Naive thymus-derived CD4-positive, alpha-beta T cell (primary cell): Measurements from ENCODE around the gene APOBEC3H. TPM values are rescaled to one million over a fixed set of nuclear protein-coding genes. Genes with fewer than 3 reads are reported as not detected.

Experiments
- ATAC-seq: fragments of 150-1000 bp; cut with Tn5 transposase; 2 replicates; pipeline ENCODE4 v1.10.0; 2021; ENCODE audit warnings: mild to moderate bottlenecking, moderate library complexity
- CTCF ChIA-PET: fragments of 350-600 bp; sonication (Branson Sonifier 250); formaldehyde crosslinking; loops from one replicate; lab custom pipeline; 2021; ENCODE audit warnings: antibody characterized with exemption; lab: Charles Lee
- POLR2A ChIA-PET: fragments of 350-600 bp; sonication (Branson Sonifier 250); formaldehyde crosslinking; loops from one replicate; lab custom pipeline; 2021; ENCODE audit warnings: antibody characterized with exemption, inconsistent platforms; lab: Charles Lee
- DNase-seq, 9 donors: peaks; one replicate each; pipeline versions ENCODE4 v3.0.0 to v3.0.0-alpha.2; 2020 to 2022; ENCODE audit warnings: mixed read lengths in 1 of 9
- H3K27ac ChIP-seq: one replicate; pipeline ENCODE4 v1.7.0; 2013; ENCODE audit warnings: mild to moderate bottlenecking, low read depth, low read length, moderate library complexity
- H3K27me3 ChIP-seq, 2 donors: one replicate each; pipeline ENCODE4 v1.7.0; 2013; ENCODE audit warnings: low read length in 2 of 2, mild to moderate bottlenecking in 2 of 2, moderate library complexity in 2 of 2; ENCODE audit not compliant: control insufficient read depth in 2 of 2, insufficient read depth in 2 of 2
- H3K36me3 ChIP-seq, 3 experiments: 1 replicate in 2 of 3; 2 replicates in 1 of 3; pipeline ENCODE4 v1.7.0; 2013; ENCODE audit warnings: low read length in 3 of 3, mild to moderate bottlenecking in 3 of 3, moderate library complexity in 1 of 3; ENCODE audit not compliant: insufficient read depth in 3 of 3, control insufficient read depth in 2 of 3
- H3K4me1 ChIP-seq, 2 donors: one replicate each; pipeline ENCODE4 v1.7.0; 2013; ENCODE audit warnings: low read length in 2 of 2, mild to moderate bottlenecking in 2 of 2, moderate library complexity in 1 of 2; ENCODE audit not compliant: control insufficient read depth in 2 of 2, insufficient read depth in 2 of 2
- H3K4me3 ChIP-seq: 2 replicates; pipeline ENCODE4 v1.7.0; 2013; ENCODE audit warnings: mild to moderate bottlenecking, low read length
- H3K9me3 ChIP-seq, 3 experiments: 1 replicate in 2 of 3; 2 replicates in 1 of 3; pipeline ENCODE4 v1.7.0; 2013; ENCODE audit warnings: low read length in 3 of 3; ENCODE audit not compliant: control insufficient read depth in 2 of 3
- H3K27ac Mint-ChIP-seq, 9 donors: one replicate each; pipeline ENCODE4 v1.8.0; 2020 to 2022; ENCODE audit warnings: mixed read lengths in 9 of 9, mild to moderate bottlenecking in 8 of 9, moderate library complexity in 5 of 9, inconsistent platforms in 2 of 9
- H3K27me3 Mint-ChIP-seq, 5 donors: one replicate each; pipeline ENCODE4 v1.8.0; 2021 to 2022; ENCODE audit warnings: mixed read lengths in 5 of 5, mild to moderate bottlenecking in 1 of 5
- H3K36me3 Mint-ChIP-seq, 5 donors: one replicate each; pipeline ENCODE4 v1.8.0; 2020 to 2022; ENCODE audit warnings: mixed read lengths in 5 of 5, mild to moderate bottlenecking in 3 of 5, inconsistent platforms in 1 of 5
- H3K4me1 Mint-ChIP-seq, 7 donors: one replicate each; pipeline ENCODE4 v1.8.0; 2020 to 2022; ENCODE audit warnings: mixed read lengths in 7 of 7, mild to moderate bottlenecking in 3 of 7, inconsistent platforms in 1 of 7
- H3K4me3 Mint-ChIP-seq, 10 donors: one replicate each; pipeline ENCODE4 v1.8.0; 2020 to 2022; ENCODE audit warnings: mild to moderate bottlenecking in 10 of 10, mixed read lengths in 10 of 10, moderate library complexity in 6 of 10, inconsistent platforms in 2 of 10
- H3K9me3 Mint-ChIP-seq, 11 donors: one replicate each; pipeline ENCODE4 v1.8.0; 2020 to 2022; ENCODE audit warnings: mixed read lengths in 11 of 11, mild to moderate bottlenecking in 4 of 11, inconsistent platforms in 1 of 11, moderate library complexity in 1 of 11
- intact Hi-C, 2 donors: fragments of 100-400 bp; cut with micrococcal nuclease; formaldehyde crosslinking; loops; one replicate each; pipeline ENCODE4 v1.15.1; 2023
- polyA plus RNA-seq, 2 donors: library from polyadenylated mRNA; unstranded; fragments of 300-500 nt; fragmentation: Illumina TruSeq; gene quantifications; one replicate each; pipeline ENCODE4 v1.2.3, GENCODE V29; 2021
- total RNA-seq, 6 experiments: library from RNA in 5 of 6; stranded (reverse) in 5 of 6; gene quantifications; 1 replicate in 5 of 6; 2 replicates in 1 of 6; pipeline ENCODE4 v1.2.3 and lab custom pipeline; 2021 to 2026

APOBEC3H gene
- total and polyA plus RNA-seq, 7 experiments from 2014 or later = 0.29 to 31.3 (median 1.5) TPM; not detected in 3

DNA sequence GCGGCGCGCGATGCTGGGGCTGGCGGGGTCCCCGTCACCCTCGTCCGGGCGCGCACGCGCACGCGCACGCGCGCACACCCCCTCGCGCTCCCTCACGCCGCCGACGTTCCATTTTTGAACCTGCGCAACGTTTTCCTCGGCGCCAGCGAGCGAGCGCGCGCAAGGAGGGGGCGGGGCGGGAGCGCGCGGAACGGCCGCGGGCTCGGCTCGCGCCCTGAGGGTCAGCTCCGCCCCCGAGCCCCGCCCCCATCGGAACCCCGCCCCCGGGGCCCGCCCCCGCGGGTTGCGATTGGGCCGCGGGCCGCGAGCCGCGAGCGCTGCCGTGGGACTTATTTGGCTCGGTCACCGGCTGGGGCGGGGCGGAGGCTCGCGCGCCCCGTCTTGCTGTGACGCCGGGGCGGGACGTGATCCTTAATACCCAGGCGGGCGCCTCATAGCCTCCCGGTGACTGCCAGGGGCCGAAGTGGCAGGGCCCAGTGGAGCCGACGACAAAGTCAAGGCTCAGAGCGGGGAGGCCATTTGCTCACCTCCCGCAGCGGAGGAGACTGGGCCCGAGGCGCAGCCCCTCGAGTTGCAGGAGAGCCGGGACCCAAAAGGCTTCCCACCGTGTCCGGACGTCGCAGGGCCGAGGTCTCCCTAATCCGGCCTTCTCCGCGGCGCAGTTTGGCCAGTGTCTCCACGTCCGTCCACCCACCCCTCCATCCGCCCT, 55.6 kb downstream of the APOBEC3H start, which contains the start of gene CBX7:
TSS of gene CBX7 (minus strand) at position 170 of the 709 bp plus-strand sequence. CDS start 236 bp downstream, outside the sequence.
- Histone ChIP-seq H3K4me3 (peak within 1 kb of the TSS; percentile 95), H3K27ac (peak within 1 kb of the TSS; percentile 89), H3K36me3 (peaks cover 0 to 27% (median 0%) of the 10 kb centered on the region in 3 experiments), H3K4me1 (peaks cover 31 to 46% of the 10 kb centered on the region in 2 donors), H3K27me3 (no peaks in the 10 kb centered on the region), H3K9me3 (no peaks in the 10 kb centered on the region)
- H3K9me3 Mint-ChIP-seq = peaks cover 0 to 5% (median 0%) of the 10 kb centered on the region in 11 donors
- peaks cover 0 to 9% (median 0%) of the 10 kb centered on the region in 5 donors for H3K36me3 Mint-ChIP-seq
- H3K4me1 Mint-ChIP-seq = peaks cover 7 to 41% (median 35%) of the 10 kb centered on the region in 7 donors
- ChIA-PET POLR2A (interaction anchor here (0.6 to 3.8 kb wide), 13 partner anchors 10 to 368 kb away, joined by 3 to 18 read pairs (median 4); partner anchors contain the start of genes ATF4 and PDGFB), CTCF (interaction anchor here (1.0 kb wide), 1 partner anchor 167 kb away, joined by 3 read pairs; the partner anchor contains the start of gene RPL3)
- ATAC-seq (peak; percentile 93), DNase-seq (peak; percentile 91 to 98 (median 94))
- intact Hi-C loops = loop anchor here (1.0 to 10.0 kb wide), 11 partner anchors 8 to 892 kb away; partner anchors contain the start of genes CBX6 (in 2 of the 2), JOSD1 (in 2 of the 2), RPL3 (in 2 of the 2) and GTPBP1 (in 1 of the 2)
- H3K27me3 Mint-ChIP-seq = peaks cover 0 to 41% (median 0%) of the 10 kb centered on the region in 5 donors
- peak within 1 kb of the TSS; percentile 87 to 96 (median 91) for H3K27ac Mint-ChIP-seq
- peak within 1 kb of the TSS; percentile 83 to 99 (median 92) for H3K4me3 Mint-ChIP-seq

DNA sequence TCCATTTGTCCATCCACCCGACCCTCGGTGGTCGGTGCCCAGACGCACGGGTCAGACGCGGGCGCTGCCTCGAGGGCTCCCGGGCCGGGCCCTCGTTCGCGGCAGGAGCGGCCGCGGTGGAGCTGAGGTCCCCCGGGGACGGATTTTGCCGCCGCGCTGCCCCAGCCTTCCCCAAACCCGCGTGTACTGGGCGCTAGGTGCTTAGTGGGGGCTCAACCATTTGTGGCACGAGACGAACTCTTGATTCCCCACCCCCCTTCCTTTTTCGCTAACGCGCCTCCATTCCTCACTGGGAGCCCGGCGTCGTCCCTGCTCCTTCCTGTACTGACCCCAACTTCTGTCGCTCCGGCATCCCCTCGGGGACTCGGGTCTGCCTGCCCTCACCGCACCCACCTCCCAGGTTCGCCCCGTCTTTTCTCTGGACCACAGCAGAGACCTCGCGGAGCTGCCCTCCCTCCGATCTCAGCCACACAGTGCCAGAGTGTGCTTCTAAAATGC, 56.2 kb downstream of the APOBEC3H start:
- peak overlapping the region; percentile 86 for H3K27ac ChIP-seq
- intact Hi-C loops = loop anchor here (2.0 to 10.0 kb wide), 5 partner anchors 379 to 889 kb away; partner anchors contain the start of genes JOSD1 (in 2 of the 2), GTPBP1 (in 1 of the 2) and RPS19BP1 (in 1 of the 2)
- Mint-ChIP-seq H3K27ac (peak overlapping the region; percentile 81 to 96 (median 88)), H3K4me1 (peaks cover 7 to 37% (median 32%) of the 10 kb centered on the region in 7 donors), H3K4me3 (peak overlapping the region; percentile 82 to 99 (median 92)), H3K9me3 (peaks cover 0 to 5% (median 0%) of the 10 kb centered on the region in 11 donors), H3K27me3 (peaks cover 0 to 46% (median 0%) of the 10 kb centered on the region in 5 donors), H3K36me3 (peaks cover 0 to 9% (median 0%) of the 10 kb centered on the region in 5 donors)
- H3K4me3 ChIP-seq = peak overlapping the region; percentile 95
- ATAC-seq (no peak), DNase-seq (no peak)
- no peaks in the 10 kb centered on the region for H3K27me3 ChIP-seq
- peaks cover 30 to 45% of the 10 kb centered on the region in 2 donors for H3K4me1 ChIP-seq
- ChIA-PET POLR2A (interaction anchor here (0.6 to 3.8 kb wide), 14 partner anchors 10 to 283 kb away, joined by 3 to 18 read pairs (median 3); partner anchors contain the start of gene PDGFB), CTCF (interaction anchor here (0.6 to 1.4 kb wide), 2 partner anchors 18 to 158 kb away, joined by 3 read pairs; no protein-coding TSS in a partner anchor)
- H3K9me3 ChIP-seq = no peaks in the 10 kb centered on the region
- peaks cover 0 to 24% (median 0%) of the 10 kb centered on the region in 3 experiments for H3K36me3 ChIP-seq

Other genes with a start within 250 kb of the APOBEC3H start
- gene CBX6, start 225.0 kb upstream of the APOBEC3H start, total RNA-seq = 10 to 100 TPM; 41.7 to 77.0 (median 73.4) TPM
- 1 to 10 TPM; 6.3 to 7.2 TPM for gene CBX6, start 225.0 kb upstream of the APOBEC3H start, polyA plus RNA-seq
- 10 to 100 TPM in 2 of 5 experiments, not detected in 3; 15.7 to 79.1 TPM for gene APOBEC3A, start 139.6 kb upstream of the APOBEC3H start, total RNA-seq
- gene APOBEC3A, start 139.6 kb upstream of the APOBEC3H start, polyA plus RNA-seq = under 1 TPM in 1 of 2 donors, not detected in 1; 0.13 TPM
- 10 to 100 TPM in 2 of 5 experiments, 1 to 10 TPM in 1, under 1 TPM in 1, not detected in 1; 0.30 to 16.0 (median 7.1) TPM for gene APOBEC3B, start 114.9 kb upstream of the APOBEC3H start, total RNA-seq
- not detected for gene APOBEC3B, start 114.9 kb upstream of the APOBEC3H start, polyA plus RNA-seq
- gene APOBEC3C, start 83.0 kb upstream of the APOBEC3H start, total RNA-seq = 100 to 1,000 TPM in 1 of 5 experiments, 10 to 100 TPM in 4; 16.4 to 102 (median 20.5) TPM
- gene APOBEC3C, start 83.0 kb upstream of the APOBEC3H start, polyA plus RNA-seq = 10 to 100 TPM; 41.2 to 46.2 TPM
- 10 to 100 TPM; 10.9 to 40.8 (median 19.1) TPM for gene APOBEC3D, start 76.1 kb upstream of the APOBEC3H start, total RNA-seq
- gene APOBEC3D, start 76.1 kb upstream of the APOBEC3H start, polyA plus RNA-seq = 1 to 10 TPM; 7.0 to 9.4 TPM
- gene APOBEC3F, start 56.4 kb upstream of the APOBEC3H start, total RNA-seq = 10 to 100 TPM; 12.5 to 40.4 (median 12.7) TPM
- 1 to 10 TPM; 4.9 to 9.1 TPM for gene APOBEC3F, start 56.4 kb upstream of the APOBEC3H start, polyA plus RNA-seq
- gene APOBEC3G, start 20.0 kb upstream of the APOBEC3H start, total RNA-seq = 10 to 100 TPM; 18.5 to 93.2 (median 21.0) TPM
- 10 to 100 TPM; 22.9 to 32.7 TPM for gene APOBEC3G, start 20.0 kb upstream of the APOBEC3H start, polyA plus RNA-seq
- gene CBX7, start 55.4 kb downstream of the APOBEC3H start, total RNA-seq = 100 to 1,000 TPM in 2 of 5 experiments, 10 to 100 TPM in 3; 14.2 to 164 (median 76.9) TPM
- gene CBX7, start 55.4 kb downstream of the APOBEC3H start, polyA plus RNA-seq = 10 to 100 TPM; 24.1 to 32.7 TPM
- gene PDGFB, start 147.7 kb downstream of the APOBEC3H start, total RNA-seq = 1 to 10 TPM in 4 of 5 experiments, under 1 TPM in 1; 0.56 to 9.5 (median 2.3) TPM
- gene PDGFB, start 147.7 kb downstream of the APOBEC3H start, polyA plus RNA-seq = 1 to 10 TPM; 1.4 to 5.8 TPM
- 1,000 to 10,000 TPM; 1,611 to 3,932 (median 3,789) TPM for gene RPL3, start 222.4 kb downstream of the APOBEC3H start, total RNA-seq
- 1,000 to 10,000 TPM; 4,573 to 5,509 TPM for gene RPL3, start 222.4 kb downstream of the APOBEC3H start, polyA plus RNA-seq